Karpas-422 (cell line): ENCODE results near the gene ZC3H18. TPM values are rescaled to one million over a fixed set of nuclear protein-coding genes. Genes with fewer than 3 reads are reported as not detected.

ENCODE experiments used
- DNase-seq: peaks from one replicate; pipeline ENCODE4 v3.0.0-alpha.2; 2015
- H2AFZ ChIP-seq: fragments of 200-600 bp; sonication (generic); 2 replicates; pipeline ENCODE4 v1.6.1; 2014; ENCODE audit warnings: antibody characterized with exemption, low read length, mixed read lengths
- H3K27ac ChIP-seq: fragments of 200-600 bp; sonication (generic); 2 replicates; pipeline ENCODE4 v1.5.1; 2014; ENCODE audit warnings: mild to moderate bottlenecking, low read length, moderate library complexity
- H3K27me3 ChIP-seq: fragments of 200-600 bp; sonication (generic); 2 replicates; pipeline ENCODE4 v1.6.1; 2014; ENCODE audit warnings: low read length, mixed read lengths
- H3K36me3 ChIP-seq: fragments of 200-600 bp; sonication (generic); 2 replicates; pipeline ENCODE4 v1.6.1; 2014; ENCODE audit warnings: low read length, mixed read lengths; ENCODE audit not compliant: insufficient read depth
- H3K4me1 ChIP-seq: fragments of 200-600 bp; sonication (generic); 2 replicates; pipeline ENCODE4 v1.6.1; 2014; ENCODE audit warnings: mild to moderate bottlenecking, low read length, mixed read lengths
- H3K4me2 ChIP-seq: fragments of 200-600 bp; sonication (generic); 2 replicates; pipeline ENCODE4 v1.6.1; 2014; ENCODE audit warnings: low read length, low read depth, mild to moderate bottlenecking; ENCODE audit not compliant: poor library complexity, severe bottlenecking
- H3K4me3 ChIP-seq: fragments of 200-600 bp; sonication (generic); 2 replicates; pipeline ENCODE4 v1.5.1; 2014; ENCODE audit warnings: mild to moderate bottlenecking, antibody characterized with exemption, low read length, mixed read lengths
- H3K79me2 ChIP-seq: fragments of 200-600 bp; sonication (generic); 2 replicates; pipeline ENCODE4 v1.6.1; 2014; ENCODE audit warnings: mild to moderate bottlenecking, low read length, mixed read lengths
- H3K9ac ChIP-seq: fragments of 200-600 bp; sonication (generic); 2 replicates; pipeline ENCODE4 v1.6.0; 2014; ENCODE audit warnings: low read length
- H3K9me2 ChIP-seq: fragments of 200-600 bp; sonication (generic), shearing (Covaris generic); replicated peaks from 2 replicates; pipeline ENCODE4 v1.6.0; 2014; ENCODE audit warnings: mild to moderate bottlenecking, low read length, moderate library complexity; ENCODE audit not compliant: insufficient read depth
- H3K9me3 ChIP-seq: fragments of 300-700, 200-600 bp; sonication (generic); 2 replicates; pipeline ENCODE4 v1.6.1; 2014; ENCODE audit warnings: low read length, mixed read lengths
- H4K20me1 ChIP-seq: fragments of 200-600 bp; sonication (generic); 2 replicates; pipeline ENCODE4 v1.6.1; 2014; ENCODE audit warnings: mild to moderate bottlenecking, antibody characterized with exemption, low read length, low read depth; ENCODE audit not compliant: insufficient read depth
- total RNA-seq: library from RNA; depleted of rRNA; stranded (reverse); fragments of >200 nt; shearing (Covaris generic); gene quantifications from 2 replicates; pipeline ENCODE4 v1.2.3, GENCODE V29; 2014; ENCODE audit warnings: low replicate concordance

ZC3H18 gene
- total RNA-seq, 1 experiment from 2014 or later = 8.3 TPM

- Histone ChIP-seq H3K9me2 (no peaks in the 10 kb centered on the region), H3K79me2 (peaks cover 13% of the 10 kb centered on the region), H3K4me3 (no peak overlapping the region), H3K4me1 (no peaks in the 10 kb centered on the region), H3K27me3 (no peaks in the 10 kb centered on the region), H3K36me3 (no peaks in the 10 kb centered on the region; the same call in 1 of the 2 replicates), H3K9ac (no peak overlapping the region), H3K4me2 (no peak overlapping the region), H3K9me3 (no peaks in the 10 kb centered on the region), H4K20me1 (no peaks in the 10 kb centered on the region), H3K27ac (no peak overlapping the region), H2AFZ (no peak overlapping the region)
- DNase-seq = no peak
Measured at GRCh38 chr16:88618956-88619667, 48.9 kb downstream of the ZC3H18 start.

GRCh38 chr16:88619859-88620815 is 49.9 kb downstream of the ZC3H18 start:
- Histone ChIP-seq H3K4me3 (no peak overlapping the region), H3K9me2 (no peaks in the 10 kb centered on the region), H3K27ac (no peak overlapping the region), H3K36me3 (no peaks in the 10 kb centered on the region; the same call in 1 of the 2 replicates), H3K4me2 (no peak overlapping the region), H3K9me3 (no peaks in the 10 kb centered on the region), H3K4me1 (no peaks in the 10 kb centered on the region), H3K27me3 (no peaks in the 10 kb centered on the region), H3K9ac (no peak overlapping the region), H2AFZ (no peak overlapping the region), H4K20me1 (0 out of 2 replicates have a peak, but pooled peaks cover 3% of the 10 kb centered on the region), H3K79me2 (peaks cover 8% of the 10 kb centered on the region; the same call in 1 of the 2 replicates)
- no peak for DNase-seq

GRCh38 chr16:88622125-88622524 is 51.9 kb downstream of the ZC3H18 start:
- H3K4me1 ChIP-seq = no peaks in the 10 kb centered on the region
- no peak for DNase-seq
- H3K4me3 ChIP-seq = no peak overlapping the region
- no peaks in the 10 kb centered on the region for H3K9me3 ChIP-seq
- H3K4me2 ChIP-seq = no peak overlapping the region
- H3K9me2 ChIP-seq = no peaks in the 10 kb centered on the region
- H4K20me1 ChIP-seq = 0 out of 2 replicates have a peak, but pooled peaks cover 3% of the 10 kb centered on the region
- H3K9ac ChIP-seq = no peak overlapping the region
- H3K79me2 ChIP-seq = peaks cover 5% of the 10 kb centered on the region; the same call in 1 of the 2 replicates
- no peak overlapping the region for H2AFZ ChIP-seq
- no peaks in the 10 kb centered on the region for H3K36me3 ChIP-seq
- H3K27ac ChIP-seq = no peak overlapping the region
- H3K27me3 ChIP-seq = no peaks in the 10 kb centered on the region

GRCh38 chr16:88622866-88623265 is 52.7 kb downstream of the ZC3H18 start:
- H3K9me2 ChIP-seq = no peaks in the 10 kb centered on the region
- H3K36me3 ChIP-seq = no peaks in the 10 kb centered on the region
- 0 out of 2 replicates have a peak, but pooled peaks cover 3% of the 10 kb centered on the region for H4K20me1 ChIP-seq
- DNase-seq = no peak
- no peak overlapping the region for H3K4me3 ChIP-seq
- H3K27me3 ChIP-seq = no peaks in the 10 kb centered on the region
- peaks cover 5% of the 10 kb centered on the region; the same call in 1 of the 2 replicates for H3K79me2 ChIP-seq
- no peak overlapping the region for H3K9ac ChIP-seq
- no peak overlapping the region for H2AFZ ChIP-seq
- H3K4me1 ChIP-seq = no peaks in the 10 kb centered on the region
- H3K4me2 ChIP-seq = no peak overlapping the region
- no peak overlapping the region for H3K27ac ChIP-seq
- no peaks in the 10 kb centered on the region for H3K9me3 ChIP-seq

GRCh38 chr16:88623858-88624257 is 53.7 kb downstream of the ZC3H18 start:
- Histone ChIP-seq H2AFZ (no peak overlapping the region), H4K20me1 (0 out of 2 replicates have a peak, but pooled peaks cover 3% of the 10 kb centered on the region), H3K27ac (no peak overlapping the region), H3K9me2 (no peaks in the 10 kb centered on the region), H3K4me2 (no peak overlapping the region), H3K9me3 (no peaks in the 10 kb centered on the region), H3K4me1 (no peaks in the 10 kb centered on the region), H3K9ac (no peak overlapping the region), H3K27me3 (no peaks in the 10 kb centered on the region), H3K4me3 (no peak overlapping the region), H3K79me2 (peaks cover 5% of the 10 kb centered on the region; the same call in 1 of the 2 replicates), H3K36me3 (no peaks in the 10 kb centered on the region)
- no peak for DNase-seq

GRCh38 chr16:88624481-88624880 is 54.3 kb downstream of the ZC3H18 start:
- Histone ChIP-seq H3K4me1 (no peaks in the 10 kb centered on the region), H3K36me3 (no peaks in the 10 kb centered on the region), H2AFZ (no peak overlapping the region), H3K9me2 (no peaks in the 10 kb centered on the region), H3K4me3 (no peak overlapping the region), H3K4me2 (no peak overlapping the region), H3K9me3 (no peaks in the 10 kb centered on the region), H3K27ac (no peak overlapping the region), H3K79me2 (peaks cover 5% of the 10 kb centered on the region; the same call in 1 of the 2 replicates), H3K27me3 (no peaks in the 10 kb centered on the region), H4K20me1 (0 out of 2 replicates have a peak, but pooled peaks cover 3% of the 10 kb centered on the region), H3K9ac (no peak overlapping the region)
- no peak for DNase-seq

GRCh38 chr16:88624977-88625576 is 54.9 kb downstream of the ZC3H18 start:
- no peak overlapping the region for H3K4me2 ChIP-seq
- no peaks in the 10 kb centered on the region; the same call in 1 of the 2 replicates for H3K36me3 ChIP-seq
- no peaks in the 10 kb centered on the region for H3K9me3 ChIP-seq
- no peak for DNase-seq
- H3K27ac ChIP-seq = no peak overlapping the region
- no peak overlapping the region for H2AFZ ChIP-seq
- no peaks in the 10 kb centered on the region for H3K9me2 ChIP-seq
- no peaks in the 10 kb centered on the region for H3K27me3 ChIP-seq
- H3K4me3 ChIP-seq = no peak overlapping the region
- H3K79me2 ChIP-seq = peaks cover 3% of the 10 kb centered on the region; the same call in 1 of the 2 replicates
- no peaks in the 10 kb centered on the region for H3K4me1 ChIP-seq
- no peak overlapping the region for H3K9ac ChIP-seq
- 0 out of 2 replicates have a peak, but pooled peaks cover 3% of the 10 kb centered on the region for H4K20me1 ChIP-seq
